Omental fat pad (tissue), 4 donors: ENCODE results near the gene RPS6KL1. TPM values are rescaled to one million over a fixed set of nuclear protein-coding genes. Genes with fewer than 3 reads are reported as not detected.

ENCODE experiments used
- ATAC-seq: fragments of 150-250 bp; one replicate; pipeline ENCODE4 v1.9.1; 2016; ENCODE audit warnings: mild to moderate bottlenecking, moderate library complexity; ENCODE audit not compliant: low FRiP score
- DNase-seq: peaks from one replicate; pipeline ENCODE4 v3.0.0-alpha.2; 2019; ENCODE audit warnings: low spot score
- total RNA-seq, 4 donors: library from RNA; depleted of rRNA; stranded (reverse); fragments of >200 nt; gene quantifications; one replicate each; pipeline ENCODE4 v1.1.0, GENCODE V29; 2016
- TF ChIP-seq, protein P1 (sequence below), 3 donors: fragments of 450-650 bp; IDR thresholded peaks; one replicate each; pipeline ENCODE4 v1.5.1; 2016 to 2017; ENCODE audit warnings: antibody characterized with exemption in 3 of 3, mild to moderate bottlenecking in 3 of 3, moderate library complexity in 2 of 3

The RPS6KL1 gene
- total RNA-seq, 4 donors from 2014 or later: 1.3 to 5.2 (median 1.5) TPM

DNA sequence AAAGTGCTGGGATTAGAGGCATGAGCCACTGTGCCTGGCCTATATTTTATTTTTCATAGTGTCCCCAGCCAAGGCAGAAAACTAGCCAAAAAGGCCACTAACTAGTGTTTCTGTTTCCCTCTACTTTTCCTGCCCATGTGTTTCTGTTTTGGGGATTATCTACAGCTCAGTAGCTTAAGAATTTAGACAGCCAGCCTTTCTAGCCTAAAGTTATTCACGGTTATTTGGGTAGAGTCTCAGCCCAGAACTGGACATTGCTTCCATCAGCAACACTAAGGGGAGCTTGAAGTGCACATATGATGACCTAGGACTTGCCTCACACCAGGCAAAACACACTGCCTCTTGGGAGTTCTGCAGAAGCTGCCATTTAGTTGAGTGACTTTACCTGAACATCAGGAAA is 65.0 kb downstream of the RPS6KL1 start:
- no peak for DNase-seq
- TF ChIP-seq, protein P1, sequence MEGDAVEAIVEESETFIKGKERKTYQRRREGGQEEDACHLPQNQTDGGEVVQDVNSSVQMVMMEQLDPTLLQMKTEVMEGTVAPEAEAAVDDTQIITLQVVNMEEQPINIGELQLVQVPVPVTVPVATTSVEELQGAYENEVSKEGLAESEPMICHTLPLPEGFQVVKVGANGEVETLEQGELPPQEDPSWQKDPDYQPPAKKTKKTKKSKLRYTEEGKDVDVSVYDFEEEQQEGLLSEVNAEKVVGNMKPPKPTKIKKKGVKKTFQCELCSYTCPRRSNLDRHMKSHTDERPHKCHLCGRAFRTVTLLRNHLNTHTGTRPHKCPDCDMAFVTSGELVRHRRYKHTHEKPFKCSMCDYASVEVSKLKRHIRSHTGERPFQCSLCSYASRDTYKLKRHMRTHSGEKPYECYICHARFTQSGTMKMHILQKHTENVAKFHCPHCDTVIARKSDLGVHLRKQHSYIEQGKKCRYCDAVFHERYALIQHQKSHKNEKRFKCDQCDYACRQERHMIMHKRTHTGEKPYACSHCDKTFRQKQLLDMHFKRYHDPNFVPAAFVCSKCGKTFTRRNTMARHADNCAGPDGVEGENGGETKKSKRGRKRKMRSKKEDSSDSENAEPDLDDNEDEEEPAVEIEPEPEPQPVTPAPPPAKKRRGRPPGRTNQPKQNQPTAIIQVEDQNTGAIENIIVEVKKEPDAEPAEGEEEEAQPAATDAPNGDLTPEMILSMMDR (IDR thresholded peaks at IDR 0.05): no peak
- no peak for ATAC-seq

- TF ChIP-seq, protein P1 (IDR thresholded peaks at IDR 0.05): no peak
- DNase-seq (no peak), ATAC-seq (peak; percentile 38)
Observed at GRCh38 chr14:74856366-74856765, 66.7 kb downstream of the RPS6KL1 start.

DNA sequence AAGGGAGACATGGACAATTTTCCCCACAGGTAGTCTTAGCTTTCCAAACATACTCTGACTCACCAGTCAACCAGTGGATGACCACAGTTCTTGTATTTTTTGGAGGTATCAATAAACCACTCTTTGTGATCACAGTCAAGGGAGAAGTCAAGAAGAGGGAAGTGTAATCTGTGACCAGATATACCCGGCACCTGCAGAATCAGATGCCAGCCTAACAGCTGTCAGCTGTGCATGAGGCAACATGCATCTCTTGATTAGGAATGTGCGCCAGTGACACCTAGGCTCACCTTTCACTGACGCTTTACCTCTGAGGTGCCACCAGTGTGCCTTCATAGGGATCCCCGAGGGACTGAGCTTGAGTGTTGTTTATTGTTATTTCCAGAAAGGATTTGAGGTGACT is 67.1 kb downstream of the RPS6KL1 start:
- TF ChIP-seq, protein P1 (IDR thresholded peaks at IDR 0.05): no peak
- DNase-seq (no peak), ATAC-seq (peak; percentile 4)

DNA sequence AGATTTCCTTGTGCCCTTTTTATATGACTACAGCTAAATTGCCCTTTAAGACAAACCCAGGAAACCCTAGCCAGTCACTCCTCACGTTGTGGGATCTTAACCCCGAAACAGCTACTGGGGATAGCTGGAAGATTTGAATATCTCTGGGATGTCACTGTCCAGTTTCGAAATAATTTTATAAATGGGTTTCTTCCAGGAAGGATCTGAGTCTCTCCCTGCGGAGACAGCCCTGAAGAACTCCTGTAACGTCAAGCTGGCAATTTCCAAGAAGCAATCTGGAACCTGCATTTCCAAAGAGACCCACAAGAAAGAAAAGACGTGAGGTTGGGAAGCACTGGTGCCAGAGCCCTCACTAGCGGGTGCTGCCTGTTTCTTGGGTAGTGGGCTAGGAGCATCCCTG is 68.0 kb downstream of the RPS6KL1 start:
- DNase-seq: no peak
- TF ChIP-seq, protein P1 (IDR thresholded peaks at IDR 0.05): no peak
- peak; percentile 60 for ATAC-seq

Other genes starting within 250 kb of the RPS6KL1 start
- gene AREL1, start 210.2 kb downstream of the RPS6KL1 start, total RNA-seq: 10 to 100 TPM; 18.4 to 33.5 (median 26.8) TPM
- gene FCF1, start 210.1 kb downstream of the RPS6KL1 start, total RNA-seq: 10 to 100 TPM; 21.7 to 34.2 (median 27.1) TPM
- gene YLPM1, start 159.9 kb downstream of the RPS6KL1 start, total RNA-seq: 10 to 100 TPM; 28.9 to 73.1 (median 47.3) TPM
- not detected for gene PROX2, start 47.1 kb downstream of the RPS6KL1 start, total RNA-seq
- gene DLST, start 41.3 kb downstream of the RPS6KL1 start, total RNA-seq: 100 to 1,000 TPM; 102 to 144 (median 114) TPM
- gene PGF, start 32.3 kb upstream of the RPS6KL1 start, total RNA-seq: 10 to 100 TPM in 1 of 4 donors, 1 to 10 TPM in 3; 3.2 to 28.4 (median 7.1) TPM
- 10 to 100 TPM; 23.6 to 42.0 (median 35.2) TPM for gene EIF2B2, start 79.7 kb upstream of the RPS6KL1 start, total RNA-seq
- gene MLH3, start 128.2 kb upstream of the RPS6KL1 start, total RNA-seq: 10 to 100 TPM; 20.4 to 47.1 (median 24.4) TPM
- gene ACYP1, start 140.8 kb upstream of the RPS6KL1 start, total RNA-seq: 10 to 100 TPM; 10.7 to 17.0 (median 13.2) TPM
- 1 to 10 TPM in 3 of 4 donors, under 1 TPM in 1; 0.48 to 5.6 (median 1.5) TPM for gene ZC2HC1C, start 146.4 kb upstream of the RPS6KL1 start, total RNA-seq
- gene NEK9, start 203.8 kb upstream of the RPS6KL1 start, total RNA-seq: 10 to 100 TPM; 40.1 to 68.3 (median 54.8) TPM